GM21576 (cell line): ENCODE measurements around the gene JAKMIP1.
A peak's percentile ranks its signal among the peaks of the same experiment; 100 is the strongest.

Experiments
- ATAC-seq: cut with Tn5 transposase; IDR thresholded peaks from one replicate; pipeline ENCODE4 v1.9.1; 2021; ENCODE audit warnings: mild to moderate bottlenecking, moderate library complexity; ENCODE audit not compliant: unreplicated experiment

Gene JAKMIP1

GRCh38 chr4:6200011-6200921, at the start of gene JAKMIP1:
JAKMIP1 (minus strand) TSS chr4:6200549; CDS start chr4:6112850, 87,699 bp downstream.
- ATAC-seq = peak; percentile 69

- no peak for ATAC-seq
Measured at GRCh38 chr4:6248394-6248793, 48.0 kb upstream of the JAKMIP1 start.

GRCh38 chr4:6246170-6246634, 45.9 kb upstream of the JAKMIP1 start:
- ATAC-seq = no peak

- ATAC-seq = no peak
Measured at GRCh38 chr4:6245246-6246169, 45.2 kb upstream of the JAKMIP1 start.

- no peak for ATAC-seq
Measured at GRCh38 chr4:6242271-6243029, 42.1 kb upstream of the JAKMIP1 start.

GRCh38 chr4:6241062-6241845, 40.9 kb upstream of the JAKMIP1 start:
- ATAC-seq = no peak

- no peak for ATAC-seq
Measured at GRCh38 chr4:6239968-6240367, 39.6 kb upstream of the JAKMIP1 start.

GRCh38 chr4:6239486-6239885, 39.1 kb upstream of the JAKMIP1 start:
- no peak for ATAC-seq

DNA sequence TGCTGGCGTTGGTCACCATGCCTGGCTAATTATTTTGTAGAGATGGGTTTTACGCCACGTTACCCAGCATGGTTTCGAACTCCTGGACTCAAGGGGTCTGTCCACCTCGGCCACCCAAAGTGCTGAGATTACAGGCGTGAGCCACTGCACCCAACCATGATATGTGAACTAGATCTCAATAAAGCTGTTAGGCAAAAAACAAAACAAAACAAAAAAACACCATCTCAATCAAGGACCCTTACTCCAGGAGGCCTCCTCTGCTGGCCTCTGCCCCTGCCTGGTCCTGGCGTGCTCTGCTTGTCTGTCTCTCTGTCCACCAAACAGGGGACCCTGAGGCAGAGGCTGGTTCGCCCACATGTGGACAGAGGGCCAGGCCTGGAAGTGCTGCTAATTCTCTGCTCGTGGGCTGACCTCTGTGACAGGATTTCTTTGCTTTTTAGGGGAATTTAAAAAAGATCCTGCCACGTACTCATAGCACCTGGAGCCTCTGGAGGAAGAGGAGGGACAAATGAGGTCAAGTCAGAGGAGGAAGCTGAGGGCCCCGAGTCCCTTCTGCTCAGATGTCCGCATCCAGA, 36.6 kb upstream of the JAKMIP1 start:
- no peak for ATAC-seq

GRCh38 chr4:6235901-6236640, 35.7 kb upstream of the JAKMIP1 start:
- ATAC-seq = no peak

DNA sequence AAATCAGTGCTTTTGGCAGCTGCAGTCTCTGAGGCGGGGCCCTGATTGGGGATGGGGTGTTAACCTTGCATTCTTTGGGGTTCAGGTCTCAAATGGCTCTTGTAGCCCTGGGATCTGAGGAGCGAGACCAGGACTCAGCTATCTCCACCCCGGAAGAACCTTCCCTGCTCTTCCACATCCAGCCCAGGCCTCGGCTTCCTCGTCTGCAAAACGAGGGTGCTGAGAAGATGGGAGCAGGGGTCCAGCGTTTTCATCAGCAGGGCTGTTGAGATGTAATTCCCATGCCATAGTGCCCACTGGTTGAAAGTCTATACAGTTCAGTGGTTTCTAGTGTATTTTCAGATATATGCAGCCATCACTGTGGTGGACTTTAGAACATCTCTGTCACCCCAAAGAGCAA, 34.7 kb upstream of the JAKMIP1 start:
- ATAC-seq = no peak

DNA sequence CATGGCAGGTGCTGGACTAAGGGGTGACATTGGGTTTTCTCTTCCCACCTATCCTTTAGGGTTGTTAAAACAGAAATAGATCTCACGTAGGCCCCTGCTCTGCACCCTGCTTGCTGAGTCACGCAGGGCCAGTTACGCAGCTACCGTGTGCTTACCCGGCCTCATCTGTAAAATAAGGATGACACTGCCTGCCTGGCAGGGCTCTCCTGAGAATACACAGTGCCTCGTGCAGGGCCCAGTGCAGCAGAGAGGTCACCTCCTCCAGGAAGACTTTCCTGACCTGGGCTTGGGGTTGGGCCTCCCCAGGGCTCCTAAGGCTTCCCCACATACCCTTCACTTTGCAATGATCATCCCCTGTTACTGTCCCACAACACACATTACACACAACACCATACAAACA, 33.6 kb upstream of the JAKMIP1 start:
- ATAC-seq = no peak

GRCh38 chr4:6232836-6233785, 32.8 kb upstream of the JAKMIP1 start:
- no peak for ATAC-seq

GRCh38 chr4:6231663-6232165, 31.4 kb upstream of the JAKMIP1 start:
- ATAC-seq = no peak

DNA sequence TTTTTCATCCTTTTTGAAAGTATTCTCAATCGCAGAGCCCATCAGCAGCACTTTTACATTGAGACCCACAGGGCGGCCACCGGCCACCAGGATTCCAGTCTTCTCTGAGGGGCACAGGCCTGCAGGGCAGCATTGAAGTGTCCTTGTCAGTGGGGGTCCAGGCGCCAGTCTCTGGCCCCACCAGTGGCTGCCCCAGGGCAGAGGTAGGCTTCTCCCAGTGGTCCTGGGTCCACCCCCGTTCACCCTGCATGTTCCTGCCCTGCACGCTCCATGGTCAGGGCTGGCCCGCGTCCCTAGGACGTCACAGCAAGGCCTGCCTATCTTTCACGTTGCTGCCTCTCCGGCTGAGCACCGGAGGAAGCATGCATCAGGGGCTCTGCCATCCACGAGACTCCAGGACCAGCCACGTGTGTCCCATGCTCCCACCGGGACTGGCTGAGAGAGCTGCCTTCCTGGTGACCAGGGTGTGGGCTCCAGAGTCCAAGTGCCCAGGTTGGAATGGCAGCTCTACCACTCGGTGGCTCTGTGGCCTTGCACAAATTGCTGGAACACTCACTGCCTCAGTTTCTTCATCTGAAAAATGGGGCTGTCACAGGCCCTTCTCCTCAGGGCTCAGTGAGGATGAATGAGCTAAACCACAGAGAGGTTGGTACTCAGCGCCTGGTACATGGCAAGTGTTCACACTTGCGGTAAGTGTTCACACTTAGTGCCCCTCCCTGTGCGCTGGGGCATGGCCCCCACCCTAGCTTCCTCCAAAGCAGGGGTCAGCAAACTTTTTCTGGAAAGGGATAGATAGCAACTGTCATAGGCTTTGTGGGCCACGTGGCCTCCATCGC, 30.7 kb upstream of the JAKMIP1 start:
- ATAC-seq = no peak

DNA sequence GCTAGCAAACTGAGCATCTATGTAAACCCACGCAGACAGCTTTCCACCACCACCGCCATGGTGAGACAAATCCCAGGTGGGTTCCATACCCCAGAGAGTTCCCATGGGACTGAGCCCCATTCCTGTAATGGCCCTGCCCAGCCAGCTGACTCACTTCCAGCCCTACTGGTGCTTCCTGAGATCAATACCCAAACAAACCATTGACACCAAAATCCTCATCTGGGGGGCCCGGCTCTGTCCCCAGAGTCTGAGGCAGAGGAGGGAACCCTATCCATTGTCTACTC, 30.1 kb upstream of the JAKMIP1 start:
- no peak for ATAC-seq
